NCI-H524 treated with DMSO at 0.1 percent for 48 hours (cell line): ENCODE measurements around the gene OSGIN1.

ENCODE experiments used
- DNase-seq: peaks from one replicate; lab custom pipeline; 2025; lab: John Stamatoyannopoulos, UW

Gene OSGIN1

GRCh38 chr16:84003038-84003437, 50.0 kb downstream of the OSGIN1 start:
- no peak for DNase-seq

DNA sequence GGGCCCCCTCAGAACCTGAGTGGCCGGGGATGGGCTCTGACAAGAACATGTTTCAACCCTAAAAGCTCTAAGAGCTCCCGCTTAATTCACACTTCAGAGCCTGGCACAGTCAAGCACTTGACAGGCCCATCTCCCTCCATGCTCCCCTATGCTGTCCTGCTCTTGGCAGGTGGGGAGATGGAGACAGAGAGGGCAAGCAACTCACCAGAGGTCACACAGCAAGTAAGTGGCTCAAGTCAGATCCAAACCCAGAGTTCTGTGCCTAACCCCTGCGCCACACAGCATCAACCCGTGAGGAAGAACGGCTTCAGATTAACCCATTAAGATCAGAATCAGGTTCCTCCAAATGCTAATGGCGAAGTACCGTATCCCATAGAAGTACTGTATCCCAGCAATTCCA, 51.4 kb downstream of the OSGIN1 start:
- DNase-seq: no peak

- peak; percentile 15 for DNase-seq
Measured at GRCh38 chr16:84005391-84005790, 52.4 kb downstream of the OSGIN1 start.

- DNase-seq: no peak
Measured at GRCh38 chr16:84007520-84007919, 54.5 kb downstream of the OSGIN1 start.

GRCh38 chr16:84007965-84008364, 54.9 kb downstream of the OSGIN1 start:
- DNase-seq: no peak

DNA sequence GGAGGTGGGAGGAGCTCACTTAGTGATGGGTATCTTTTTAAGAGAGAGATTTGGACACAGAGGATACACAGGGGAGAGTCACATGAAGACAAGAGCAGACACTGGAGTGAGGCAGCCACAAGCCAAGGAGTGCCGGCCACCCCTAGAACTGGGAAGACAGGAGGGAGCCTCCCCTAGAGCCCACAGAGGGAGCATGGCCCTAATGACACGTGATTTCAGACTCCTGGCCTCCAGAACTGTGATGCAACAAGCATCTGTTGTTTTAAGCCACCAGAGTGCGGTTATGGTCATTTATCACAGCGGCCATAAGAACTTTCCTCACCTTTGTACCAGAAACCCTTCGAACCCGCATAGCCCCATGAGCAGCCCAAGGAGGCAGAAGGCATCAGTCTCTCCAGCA, 56.2 kb downstream of the OSGIN1 start:
- no peak for DNase-seq

DNA sequence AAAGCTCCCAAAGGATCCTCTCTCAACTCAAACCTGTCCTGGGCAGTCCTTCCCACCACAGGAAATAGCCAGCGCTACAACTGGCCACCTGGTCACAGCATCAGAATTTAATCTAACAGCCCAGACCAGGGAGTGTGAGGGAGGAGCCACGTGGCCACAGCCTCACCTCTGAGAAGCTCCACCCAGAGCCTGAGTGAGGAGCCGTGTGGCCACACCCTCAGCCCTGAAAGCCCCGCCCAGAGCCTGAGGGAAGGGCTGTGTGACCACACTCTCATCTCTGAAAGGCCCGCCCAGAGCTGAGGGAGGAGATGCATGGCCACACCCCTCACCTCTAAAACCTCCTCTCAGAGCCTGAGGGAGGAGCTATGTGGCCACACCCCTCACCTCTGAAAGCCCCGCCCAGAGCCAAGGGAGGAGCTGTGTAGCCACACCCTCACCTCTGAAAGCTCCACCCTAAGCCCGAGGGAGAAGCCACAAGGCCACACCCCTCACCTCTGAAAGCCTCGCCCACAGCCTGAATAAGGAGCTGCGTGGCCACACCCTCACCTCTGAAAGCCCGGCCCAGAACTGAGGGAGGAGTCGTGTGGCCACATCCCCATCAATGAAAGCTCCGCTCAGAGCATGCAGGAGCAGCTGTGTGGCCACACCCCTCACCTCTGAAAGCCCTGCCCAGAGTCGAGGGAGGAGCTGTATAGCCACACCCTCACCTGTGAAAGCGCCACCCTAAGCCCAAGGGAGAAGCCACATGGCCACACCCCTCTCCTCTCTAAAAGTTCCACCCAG, 60.9 kb downstream of the OSGIN1 start:
- DNase-seq: peak; percentile 9

DNA sequence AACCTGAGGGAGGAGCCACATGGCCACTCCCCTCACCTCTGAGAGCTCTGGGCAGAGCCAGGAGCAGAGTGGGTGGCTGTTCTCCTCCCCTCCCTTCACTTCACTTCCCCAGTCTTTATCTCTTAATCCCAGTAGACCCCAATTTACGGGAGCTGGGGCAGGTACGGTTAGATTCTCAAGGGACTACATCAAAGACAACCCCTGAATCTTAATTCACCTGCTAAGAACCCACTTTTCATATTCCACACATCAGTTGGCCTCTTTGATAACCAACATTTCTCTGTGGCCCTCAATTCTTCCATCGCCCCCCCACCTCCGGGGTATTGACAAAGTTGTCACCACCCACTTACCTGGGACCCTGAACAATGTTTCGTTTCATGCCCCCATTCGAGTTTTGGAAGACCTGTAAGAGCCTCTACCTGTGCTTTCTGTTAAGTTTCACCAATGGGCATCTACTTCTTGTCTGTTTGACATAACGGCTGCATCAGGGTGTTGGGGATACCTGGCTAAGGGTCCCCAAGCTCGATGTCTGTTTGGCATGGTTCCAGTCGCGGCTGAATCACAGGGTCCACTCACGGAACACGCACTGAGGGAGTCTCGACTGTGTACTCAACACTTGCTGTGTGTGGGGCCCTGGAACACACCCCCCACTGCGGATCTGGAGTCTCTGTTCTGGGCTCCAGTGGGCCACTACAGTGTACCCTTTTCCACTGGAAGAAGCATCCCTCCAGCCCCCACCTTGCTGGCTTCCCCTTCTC, 61.7 kb downstream of the OSGIN1 start:
- DNase-seq: no peak

DNA sequence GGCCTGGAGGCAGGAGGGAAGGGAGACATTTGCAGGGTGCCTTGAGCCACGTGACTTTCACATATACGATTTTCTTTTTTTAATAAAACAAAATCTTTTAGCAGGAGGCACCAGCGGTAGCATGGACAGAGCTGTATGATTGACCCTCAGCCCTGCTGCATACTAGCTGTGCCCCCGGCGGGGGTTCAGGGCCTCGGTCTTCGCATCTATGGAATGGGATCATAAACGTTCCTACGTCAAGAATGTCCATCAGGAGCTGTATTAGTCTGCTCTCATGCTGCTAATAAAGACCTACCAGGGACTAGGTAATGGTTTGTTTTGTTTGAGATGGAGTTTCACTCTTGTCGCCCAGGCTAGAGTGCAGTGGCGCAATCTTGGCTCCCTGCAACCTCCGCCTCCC, 62.4 kb downstream of the OSGIN1 start:
- no peak for DNase-seq
